ENCODE data around the gene LRMDA. TPM values are rescaled to one million over a fixed set of nuclear protein-coding genes. Genes with fewer than 3 reads are reported as not detected.

The LRMDA gene
- total and polyA plus RNA-seq, 2 donors (not counting 1 experiment from before 2014, with no cell fraction given) = 0.12 TPM; not detected in 1

GRCh38 chr10:75962395-75963061 is 531.1 kb downstream of the LRMDA start:
- DNase-seq (no peak), ATAC-seq (ENCODE audit: low read depth) (no peak)
- Mint-ChIP-seq H3K4me3 (no peak overlapping the region), H3K27me3 (no peaks in the 10 kb centered on the region), H3K4me1 (no peaks in the 10 kb centered on the region), H3K27ac (no peak overlapping the region), H3K9me3 (ENCODE audit: insufficient read depth) (no peaks in the 10 kb centered on the region)
- H3K36me3 ChIP-seq (replicated peaks in 1 of 2; ENCODE audit: control extremely low read depth in 1 of 2, control insufficient read depth in 1 of 2, extremely low read depth in 1 of 2, insufficient read depth in 2 of 2, low read length in 1 of 2) = no peaks in the 10 kb centered on the region
- H2AFZ ChIP-seq (ENCODE audit: insufficient read depth, low read depth, low read length, poor library complexity, severe bottlenecking) = no peak overlapping the region
- H3K79me2 ChIP-seq (ENCODE audit: control insufficient read depth, insufficient read depth, low read length) = no peaks in the 10 kb centered on the region
- intact Hi-C loops (cut with micrococcal nuclease) = no loop called here
- no peaks in the 10 kb centered on the region for H4K20me1 ChIP-seq (ENCODE audit: control insufficient read depth, insufficient read depth, low read length, poor library complexity, severe bottlenecking)
- no peaks in the 10 kb centered on the region for H3K27me3 ChIP-seq (replicated peaks in 1 of 4; ENCODE audit: control extremely low read depth in 1 of 4, control insufficient read depth in 3 of 4, insufficient read depth in 4 of 4, low read length in 3 of 4)
- WGBS (ENCODE audit: insufficient coverage) = no CpG with 5 or more reads among the region's 5 CpGs
- ChIA-PET POLR2A (no interaction called here), CTCF (no interaction called here)
- no peaks in the 10 kb centered on the region for H3K4me1 ChIP-seq (ENCODE audit: control insufficient read depth in 2 of 2, insufficient read depth in 2 of 2, low read length in 2 of 2)
- H3K4me3 ChIP-seq (ENCODE audit: control extremely low read depth in 1 of 5, extremely low read depth in 1 of 5, insufficient read depth in 1 of 5, low read depth in 2 of 5, low read length in 4 of 5) = no peak overlapping the region
- no peak overlapping the region for H3K4me2 ChIP-seq (replicated peaks; ENCODE audit: low read depth, low read length, poor library complexity, severe bottlenecking)
- H3K27ac ChIP-seq (ENCODE audit: low read length in 2 of 2) = no peak overlapping the region
- H3K9me3 ChIP-seq (ENCODE audit: control extremely low read depth in 1 of 3, control insufficient read depth in 2 of 3, insufficient read depth in 1 of 3, low read length in 2 of 3) = peaks cover 0 to 3% (median 0%) of the 10 kb centered on the region in 3 donors
- H3K9ac ChIP-seq (ENCODE audit: low read length) = no peak overlapping the region
- TF ChIP-seq EZH2 (IDR thresholded peaks at IDR 0.05; ENCODE audit: borderline replicate concordance, insufficient read depth, low read depth, low read length, poor library complexity, severe bottlenecking) (no peak), CTCF (IDR thresholded peaks at IDR 0.05) (no peak)

GRCh38 chr10:75967491-75967890 is 536.1 kb downstream of the LRMDA start:
- 96% methylated on average over 2 of the region's 7 CpGs for WGBS (ENCODE audit: insufficient coverage)
- H3K27ac Mint-ChIP-seq = no peak overlapping the region
- CTCF ChIA-PET = no interaction called here

More at GRCh38 chr10:75967491-75967890, 536.1 kb downstream of the LRMDA start:
- ATAC-seq (ENCODE audit: low read depth) = no peak
- H3K27me3 ChIP-seq (replicated peaks in 1 of 4; ENCODE audit: control extremely low read depth in 1 of 4, control insufficient read depth in 3 of 4, insufficient read depth in 4 of 4, low read length in 3 of 4) = no peaks in the 10 kb centered on the region
- peaks cover 0 to 5% (median 0%) of the 10 kb centered on the region in 3 donors for H3K9me3 ChIP-seq (ENCODE audit: control extremely low read depth in 1 of 3, control insufficient read depth in 2 of 3, insufficient read depth in 1 of 3, low read length in 2 of 3)
- no peaks in the 10 kb centered on the region for H3K79me2 ChIP-seq (ENCODE audit: control insufficient read depth, insufficient read depth, low read length)
- no peak for DNase-seq
- TF ChIP-seq CTCF (IDR thresholded peaks at IDR 0.05) (no peak), EZH2 (IDR thresholded peaks at IDR 0.05; ENCODE audit: borderline replicate concordance, insufficient read depth, low read depth, low read length, poor library complexity, severe bottlenecking) (no peak)
- no peaks in the 10 kb centered on the region for H3K36me3 ChIP-seq (replicated peaks in 1 of 2; ENCODE audit: control extremely low read depth in 1 of 2, control insufficient read depth in 1 of 2, extremely low read depth in 1 of 2, insufficient read depth in 2 of 2, low read length in 1 of 2)
- Mint-ChIP-seq H3K9me3 (ENCODE audit: insufficient read depth) (no peaks in the 10 kb centered on the region), H3K4me3 (no peak overlapping the region), H3K27me3 (no peaks in the 10 kb centered on the region), H3K4me1 (no peaks in the 10 kb centered on the region)
- no peak overlapping the region for H3K4me3 ChIP-seq (ENCODE audit: control extremely low read depth in 1 of 5, extremely low read depth in 1 of 5, insufficient read depth in 1 of 5, low read depth in 2 of 5, low read length in 4 of 5)
- H4K20me1 ChIP-seq (ENCODE audit: control insufficient read depth, insufficient read depth, low read length, poor library complexity, severe bottlenecking) = no peaks in the 10 kb centered on the region
- H2AFZ ChIP-seq (ENCODE audit: insufficient read depth, low read depth, low read length, poor library complexity, severe bottlenecking) = no peak overlapping the region
- H3K27ac ChIP-seq (ENCODE audit: low read length in 2 of 2) = no peak overlapping the region
- intact Hi-C loops (cut with micrococcal nuclease) = no loop called here
- no peak overlapping the region for H3K4me2 ChIP-seq (replicated peaks; ENCODE audit: low read depth, low read length, poor library complexity, severe bottlenecking)
- POLR2A ChIA-PET = no interaction called here
- no peaks in the 10 kb centered on the region for H3K4me1 ChIP-seq (ENCODE audit: control insufficient read depth in 2 of 2, insufficient read depth in 2 of 2, low read length in 2 of 2)
- no peak overlapping the region for H3K9ac ChIP-seq (ENCODE audit: low read length)
